GM21528 (cell line): ENCODE measurements around the gene NAPA.

Experiments
- ATAC-seq: cut with Tn5 transposase; IDR thresholded peaks from one replicate; pipeline ENCODE4 v1.9.1; 2021; ENCODE audit warnings: mild to moderate bottlenecking, moderate library complexity; ENCODE audit not compliant: unreplicated experiment, low FRiP score

The NAPA gene

GRCh38 chr19:47526798-47527197 is 11.9 kb upstream of the NAPA start:
- no peak for ATAC-seq

DNA sequence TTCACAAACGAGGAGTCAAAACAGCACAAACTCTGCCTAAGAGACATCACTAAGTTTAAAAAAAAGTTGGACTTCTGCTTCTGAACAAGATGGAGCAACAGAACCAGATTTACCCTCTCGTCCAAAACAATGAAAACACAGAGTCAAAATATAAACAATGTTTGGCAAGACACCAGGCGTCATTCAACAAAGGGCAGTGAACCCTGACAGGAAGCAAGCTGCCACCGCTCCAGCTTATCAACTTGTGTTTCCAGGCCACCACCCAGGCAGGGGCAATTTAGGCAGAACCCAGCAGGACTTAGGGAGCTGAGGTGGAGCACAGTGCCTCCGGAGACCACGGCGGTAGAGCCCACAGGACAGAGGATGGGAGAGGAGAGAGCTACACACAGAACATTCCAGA is 8.6 kb upstream of the NAPA start:
- ATAC-seq, result no peak

- no peak for ATAC-seq
These were observed 6.8 kb upstream of the NAPA start for GRCh38 chr19:47521473-47522180.

- ATAC-seq, result no peak
These were observed 6.0 kb upstream of the NAPA start for GRCh38 chr19:47520839-47521238.

DNA sequence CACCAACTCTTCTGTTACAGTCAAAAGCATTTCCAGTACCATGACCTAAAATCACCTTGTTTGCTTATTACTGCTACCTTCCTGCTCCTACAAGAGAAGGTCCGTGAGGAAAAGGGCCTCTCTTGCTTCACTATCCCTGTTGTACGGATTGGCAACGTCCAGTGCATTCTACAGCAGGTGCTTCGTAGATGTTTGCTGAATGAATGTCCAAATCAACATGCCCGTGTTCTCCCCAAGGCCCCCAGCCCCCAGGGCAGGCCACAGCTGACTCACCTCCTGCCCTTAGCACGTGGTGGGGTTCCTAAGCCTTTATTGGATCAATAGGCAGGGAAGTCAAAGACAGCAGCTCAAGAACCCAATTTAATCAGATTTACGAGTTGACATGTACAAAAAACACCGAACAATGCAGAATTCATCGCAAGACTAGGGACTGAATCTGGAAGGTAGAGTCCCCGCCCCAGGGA is 5.5 kb upstream of the NAPA start:
- ATAC-seq, result no peak

- no peak for ATAC-seq
These were observed 4.0 kb upstream of the NAPA start for GRCh38 chr19:47518854-47519253.

DNA sequence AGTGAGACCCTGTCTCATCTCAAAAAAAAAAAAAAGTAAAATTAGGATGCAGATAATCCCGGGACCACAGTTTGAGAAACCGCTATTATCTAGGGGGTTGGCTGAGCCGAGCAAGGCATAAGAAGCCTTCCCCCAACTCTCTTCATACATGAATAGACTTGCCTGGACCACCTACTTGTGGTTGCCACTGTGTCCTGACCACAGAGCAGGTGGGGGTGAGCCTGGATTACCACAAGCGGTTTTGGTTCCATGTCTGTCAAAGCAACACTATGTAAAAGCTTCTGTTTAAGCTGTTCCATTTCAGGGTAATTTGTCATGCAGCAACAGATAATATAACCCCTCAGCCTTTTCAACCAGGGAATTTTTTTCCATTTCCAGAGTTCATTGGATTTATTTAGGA is 3.3 kb upstream of the NAPA start:
- ATAC-seq, result no peak

GRCh38 chr19:47514151-47514868 is 553 bp downstream of the NAPA start:
- peak; percentile 4 for ATAC-seq

- ATAC-seq, result no peak
These were observed 1.9 kb downstream of the NAPA start for GRCh38 chr19:47512948-47513319.

- ATAC-seq, result no peak
These were observed 2.5 kb downstream of the NAPA start for GRCh38 chr19:47512183-47512947.

- ATAC-seq, result no peak
These were observed 3.2 kb downstream of the NAPA start for GRCh38 chr19:47511681-47512080.

DNA sequence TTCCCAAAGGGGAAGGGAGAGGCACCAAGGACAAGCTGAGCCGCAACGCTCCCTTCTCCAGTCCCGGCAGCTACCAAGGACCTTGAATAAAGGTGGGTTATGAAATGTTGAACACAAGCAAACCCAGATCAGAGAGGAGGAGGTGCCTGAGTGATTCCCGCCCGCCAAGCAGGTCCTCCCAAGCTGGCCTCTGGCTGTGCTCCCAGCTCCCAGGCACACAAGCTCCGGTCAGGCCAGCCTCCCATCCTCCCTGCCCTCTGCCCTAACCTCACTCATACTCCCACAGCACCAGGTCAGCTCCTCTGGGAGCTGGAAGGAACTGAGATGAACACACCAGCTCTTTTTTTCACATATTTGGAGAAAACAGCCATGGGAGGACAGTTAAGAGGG is 3.7 kb downstream of the NAPA start:
- no peak for ATAC-seq

- ATAC-seq, result no peak
These were observed 4.2 kb downstream of the NAPA start for GRCh38 chr19:47510516-47511127.

GRCh38 chr19:47509973-47510372 is 4.9 kb downstream of the NAPA start:
- ATAC-seq, result no peak

DNA sequence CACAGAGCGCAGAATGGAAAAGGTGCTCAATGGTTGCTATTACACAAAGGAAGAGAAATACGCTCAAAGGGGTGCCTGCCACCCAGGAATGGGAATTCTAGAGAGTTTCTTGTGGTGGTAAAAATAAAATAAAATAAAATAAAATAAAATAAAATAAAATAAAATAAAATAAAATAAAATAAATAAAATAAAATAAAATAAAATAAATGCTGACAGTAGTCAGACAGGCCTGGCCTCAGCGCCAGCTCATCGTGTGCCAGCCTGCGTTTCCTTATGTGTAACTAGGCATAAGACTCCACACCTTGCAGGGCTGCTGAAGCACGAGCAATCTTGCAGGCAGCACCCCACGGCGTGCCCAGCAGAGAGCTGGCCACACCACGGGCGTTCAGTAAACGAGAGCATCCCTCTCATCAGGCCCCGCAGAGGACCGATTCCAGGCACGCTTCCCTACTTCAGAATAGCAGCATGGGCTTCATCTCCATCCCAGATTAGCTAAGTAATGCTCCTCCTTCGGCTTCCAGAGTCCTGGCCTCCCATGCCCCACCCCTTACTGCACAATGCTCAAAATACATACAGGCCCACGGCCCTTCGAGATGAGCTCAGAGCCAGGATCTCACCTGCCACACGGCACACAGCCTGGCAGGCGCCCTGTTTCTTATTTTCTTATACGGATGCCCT is 5.6 kb downstream of the NAPA start:
- no peak for ATAC-seq

DNA sequence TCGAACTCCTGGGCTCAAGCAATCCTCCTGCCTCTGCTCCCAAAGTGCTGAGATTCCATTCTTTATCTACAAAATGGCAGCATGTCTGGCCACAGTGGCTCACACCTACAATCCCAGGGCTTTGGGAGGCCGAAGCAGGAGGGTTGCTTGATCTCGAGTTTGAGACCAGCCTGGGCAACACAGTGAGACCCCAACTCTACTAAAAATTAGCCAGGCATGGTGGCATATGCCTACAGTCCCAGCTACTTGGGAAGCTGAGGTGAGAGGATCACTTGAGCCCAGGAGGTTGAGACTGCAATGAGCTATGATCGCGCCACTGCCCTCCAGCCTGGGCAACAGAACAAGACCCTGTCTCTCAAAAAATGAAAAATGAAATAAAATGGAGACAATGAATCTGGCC is 6.1 kb downstream of the NAPA start:
- no peak for ATAC-seq

- ATAC-seq, result no peak
These were observed 6.8 kb downstream of the NAPA start for GRCh38 chr19:47507924-47508553.

DNA sequence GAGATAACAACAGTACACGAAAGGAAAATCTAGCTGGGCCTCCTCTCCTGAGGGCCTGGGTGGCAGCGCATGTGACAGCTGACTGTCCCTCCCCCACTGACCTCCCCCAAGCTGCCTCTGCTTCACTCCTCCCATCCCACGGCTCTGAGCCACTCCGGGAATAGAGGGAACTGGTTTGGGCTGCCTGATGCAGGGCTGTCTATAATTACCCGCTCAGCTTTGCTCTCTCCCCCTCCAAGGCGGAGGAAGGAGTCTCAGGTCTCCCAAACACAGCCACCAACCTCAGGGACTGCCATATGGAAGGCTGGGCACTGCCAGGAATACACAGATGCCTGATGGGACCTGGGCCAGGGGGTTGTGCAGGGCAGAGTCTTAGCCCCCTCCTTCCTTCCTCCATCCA is 7.9 kb downstream of the NAPA start:
- ATAC-seq, result no peak

DNA sequence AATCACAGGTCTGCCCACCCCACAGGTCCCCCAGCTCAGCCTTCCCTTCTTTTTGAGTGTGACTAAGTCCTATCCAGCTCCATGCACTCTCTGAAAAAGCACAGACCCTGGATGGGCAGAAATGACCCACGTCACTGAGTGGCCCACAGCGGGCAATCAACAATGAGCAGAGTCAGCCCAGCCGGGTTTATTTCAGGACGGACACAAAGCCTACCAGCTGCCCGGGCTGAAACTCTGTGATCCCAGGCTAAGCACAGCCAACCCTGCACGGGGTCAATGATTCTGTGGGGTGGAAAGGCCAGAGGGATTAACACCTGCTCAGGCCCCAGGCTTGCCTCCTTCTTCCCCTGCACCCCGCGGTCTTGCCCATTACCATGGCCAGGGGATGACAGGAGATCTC is 8.4 kb downstream of the NAPA start:
- ATAC-seq, result no peak

DNA sequence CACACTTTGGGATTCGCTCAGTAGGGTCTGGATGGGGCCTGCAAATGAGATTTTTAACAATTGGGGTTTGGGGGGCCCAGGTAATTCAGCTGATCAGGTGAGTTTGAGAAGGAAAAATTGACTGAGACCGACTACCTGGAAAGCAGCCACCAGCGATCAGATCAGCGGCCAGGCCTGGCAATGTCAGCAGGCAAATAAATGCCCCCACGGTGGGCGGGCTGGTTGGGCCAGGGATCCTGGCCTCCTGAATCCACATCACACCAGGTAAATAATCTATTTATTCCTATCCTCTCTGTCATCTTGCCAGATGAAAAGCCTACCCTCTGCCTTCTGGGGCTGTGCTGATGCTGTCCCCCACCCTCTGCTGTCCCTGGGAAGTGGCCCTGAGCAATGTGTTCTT is 9.4 kb downstream of the NAPA start:
- ATAC-seq, result no peak
